Superior temporal gyrus (tissue), 1 donor: ENCODE measurements around the gene RYR3.

ENCODE experiments used
- DNase-seq: peaks from one replicate; pipeline ENCODE4 v3.0.0-alpha.2; 2016; ENCODE audit errors: extremely low spot score

Gene RYR3

DNA sequence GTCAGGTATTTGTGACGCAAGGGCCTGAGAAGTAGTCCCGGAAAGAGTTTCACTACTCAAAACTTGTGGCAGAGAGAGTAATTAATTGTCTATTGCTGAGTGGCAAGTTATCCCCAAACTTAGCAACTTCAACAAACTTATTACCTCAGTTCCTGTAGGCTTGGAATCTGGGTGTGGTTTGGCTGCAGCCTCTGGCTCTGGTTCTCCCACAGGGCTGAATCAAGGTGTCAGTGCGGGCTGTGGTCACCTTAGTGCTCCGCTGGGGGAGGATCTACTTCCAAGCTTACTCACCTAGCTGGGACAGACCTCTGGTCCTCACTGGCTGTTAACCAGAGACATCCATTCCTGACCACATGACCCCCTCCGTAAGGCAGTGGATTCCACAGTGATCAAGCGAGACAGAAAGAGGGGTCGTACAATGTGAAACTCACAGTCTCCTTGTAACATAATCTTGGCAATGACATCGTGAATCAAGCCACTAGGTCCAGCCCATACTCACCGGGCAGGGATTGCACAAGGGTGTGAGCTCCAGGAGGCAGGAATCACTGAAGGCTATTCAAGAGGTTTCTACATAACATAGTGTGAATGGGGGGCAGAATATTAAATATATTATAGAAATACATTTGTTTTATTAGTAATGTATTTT, 138.3 kb downstream of the RYR3 start:
- no peak for DNase-seq

DNA sequence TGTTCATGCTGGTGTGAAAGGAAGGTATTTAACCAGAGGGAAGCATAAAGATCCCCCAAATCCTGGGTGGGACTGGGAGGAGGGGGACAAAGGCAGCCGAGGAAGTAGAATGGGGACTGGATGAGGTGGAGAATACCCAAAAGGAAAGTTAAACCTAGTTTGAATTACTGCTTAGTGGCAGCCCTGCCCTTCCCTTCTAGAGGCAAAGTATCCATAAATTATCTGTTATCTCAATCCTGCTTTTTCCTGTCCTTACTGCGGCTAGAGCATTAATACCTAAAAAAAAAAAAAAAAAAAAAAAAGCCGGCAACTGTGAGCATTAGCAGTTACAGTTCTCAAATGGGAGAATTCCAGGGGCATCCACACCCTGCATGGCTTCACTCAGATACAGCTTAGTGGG, 139.0 kb downstream of the RYR3 start:
- DNase-seq: no peak

GRCh38 chr15:33451385-33451784, 140.6 kb downstream of the RYR3 start:
- no peak for DNase-seq

DNA sequence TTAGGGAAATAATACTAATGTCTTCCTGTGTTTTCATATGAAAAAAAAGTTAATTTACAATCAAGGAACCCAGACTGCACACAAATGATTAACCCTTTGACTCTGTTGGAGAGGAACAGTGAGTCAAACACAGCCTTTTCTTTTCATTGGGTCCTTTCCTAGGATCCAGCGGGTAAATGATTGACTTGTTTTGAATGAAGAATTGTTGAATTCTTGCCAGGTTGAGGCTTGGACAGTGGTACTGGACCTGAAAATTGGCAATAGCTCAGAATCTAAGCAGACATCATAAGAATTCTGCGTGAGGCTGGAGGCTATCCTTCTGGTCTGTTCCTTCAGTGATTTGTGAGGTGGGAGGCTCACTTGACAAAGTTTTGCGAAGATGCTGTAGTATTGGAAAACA, 143.0 kb downstream of the RYR3 start:
- DNase-seq: no peak

GRCh38 chr15:33454346-33454745, 143.6 kb downstream of the RYR3 start:
- no peak for DNase-seq

DNA sequence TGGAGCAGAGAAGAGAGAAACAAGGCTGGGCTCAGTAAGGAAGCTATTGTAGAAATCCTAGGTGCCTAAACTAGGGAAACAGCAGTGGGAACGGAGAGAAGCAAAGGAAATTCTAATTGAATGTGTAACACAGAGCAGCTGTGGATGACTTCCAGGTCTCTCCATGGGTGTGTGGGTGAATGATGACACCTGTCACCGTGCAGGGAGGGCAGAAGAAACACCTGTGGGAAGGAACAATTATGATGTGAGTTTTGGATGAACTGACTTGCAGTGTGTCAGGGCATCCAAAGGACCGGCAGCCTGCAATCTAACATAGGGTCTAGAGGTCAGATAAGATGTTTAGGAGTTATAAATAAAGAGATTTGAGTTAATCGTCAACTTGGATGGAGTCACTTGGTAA, 144.2 kb downstream of the RYR3 start:
- DNase-seq: no peak

DNA sequence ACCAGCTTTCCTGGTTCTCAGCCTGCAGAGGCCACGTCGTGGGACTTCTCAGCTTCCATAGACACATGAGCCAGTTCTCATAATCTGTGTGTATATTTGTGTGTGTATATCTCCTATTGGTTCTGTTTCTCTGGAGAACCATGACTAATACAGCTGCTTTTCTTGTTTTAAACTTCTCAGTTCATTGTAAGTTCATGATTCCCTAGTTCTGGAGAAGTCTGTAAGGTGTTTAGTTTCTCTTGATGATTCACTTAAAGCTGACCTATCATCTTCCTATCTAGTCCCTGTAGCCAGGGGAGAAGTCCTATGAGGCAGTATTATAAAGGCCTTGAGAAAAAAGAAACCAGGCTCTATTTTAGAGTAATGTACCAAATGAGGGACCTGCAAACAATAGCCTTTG, 147.7 kb downstream of the RYR3 start:
- no peak for DNase-seq

- DNase-seq: no peak
These were observed 149.5 kb downstream of the RYR3 start for GRCh38 chr15:33460166-33460805.

- DNase-seq: no peak
These were observed 150.9 kb downstream of the RYR3 start for GRCh38 chr15:33461671-33462070.

- no peak for DNase-seq
These were observed 156.5 kb downstream of the RYR3 start for GRCh38 chr15:33467146-33467815.

- DNase-seq: no peak
These were observed 157.0 kb downstream of the RYR3 start for GRCh38 chr15:33467816-33468163.

- no peak for DNase-seq
These were observed 158.0 kb downstream of the RYR3 start for GRCh38 chr15:33468740-33469139.

DNA sequence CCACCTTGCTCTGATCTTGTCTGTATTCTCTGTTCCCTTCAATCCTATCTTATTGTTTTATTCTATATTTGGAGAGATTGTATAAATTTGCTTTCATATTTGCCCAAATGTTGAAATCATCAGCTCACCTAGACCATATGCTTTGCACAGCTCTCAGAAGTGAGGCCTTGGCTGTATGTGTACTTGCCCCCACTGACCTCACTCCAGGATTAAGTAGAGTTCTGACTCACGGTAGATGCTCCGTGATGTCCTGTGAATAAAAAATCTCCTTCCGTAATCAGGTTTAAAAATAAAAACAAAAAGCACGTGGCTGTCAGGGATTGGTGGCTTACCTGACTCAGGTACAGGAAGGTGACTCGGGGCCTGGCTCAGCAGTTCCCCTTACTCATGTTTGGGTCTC, 162.2 kb downstream of the RYR3 start:
- DNase-seq: no peak

GRCh38 chr15:33473714-33474113, 162.9 kb downstream of the RYR3 start:
- no peak for DNase-seq

GRCh38 chr15:33476076-33476475, 165.3 kb downstream of the RYR3 start:
- DNase-seq: no peak

DNA sequence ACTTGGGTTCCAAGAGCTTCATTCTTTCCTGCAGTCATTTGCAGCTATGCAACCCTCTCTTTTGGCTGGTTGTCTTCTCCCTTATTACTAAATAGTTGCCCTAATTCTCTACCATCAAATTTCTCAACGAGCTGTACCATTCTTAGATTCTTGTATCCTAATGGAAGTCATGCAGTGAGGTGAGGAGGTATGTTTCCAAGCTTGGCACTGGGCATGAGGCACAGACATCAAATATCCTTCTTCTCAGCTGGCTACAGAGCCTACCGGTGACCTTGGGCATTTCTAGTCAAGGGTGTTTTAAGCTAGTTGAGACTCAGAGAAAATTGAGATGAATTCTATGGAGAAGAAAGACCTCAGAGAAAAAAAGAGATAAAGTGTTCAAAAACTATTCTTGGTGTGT, 166.1 kb downstream of the RYR3 start:
- no peak for DNase-seq

DNA sequence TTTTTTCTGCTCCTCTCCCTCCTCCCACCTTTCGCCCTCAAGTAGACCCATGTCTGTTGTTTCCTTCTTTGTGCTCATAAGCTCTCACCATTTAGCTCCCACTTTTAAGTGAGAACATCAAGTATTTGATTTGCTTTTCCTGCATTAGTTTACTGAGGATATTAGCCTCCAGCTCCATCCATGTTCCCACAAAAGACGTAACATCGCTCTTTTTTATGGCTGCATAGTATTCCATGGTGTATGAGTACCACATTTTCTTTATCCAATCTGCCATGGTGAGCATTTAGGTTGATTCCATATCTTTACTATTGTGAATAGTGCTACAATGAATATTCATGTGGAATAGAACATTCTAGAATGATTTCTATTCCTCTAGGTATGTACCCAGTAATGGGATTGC, 178.6 kb downstream of the RYR3 start:
- DNase-seq: no peak

GRCh38 chr15:33490703-33491102, 179.9 kb downstream of the RYR3 start:
- DNase-seq: no peak

DNA sequence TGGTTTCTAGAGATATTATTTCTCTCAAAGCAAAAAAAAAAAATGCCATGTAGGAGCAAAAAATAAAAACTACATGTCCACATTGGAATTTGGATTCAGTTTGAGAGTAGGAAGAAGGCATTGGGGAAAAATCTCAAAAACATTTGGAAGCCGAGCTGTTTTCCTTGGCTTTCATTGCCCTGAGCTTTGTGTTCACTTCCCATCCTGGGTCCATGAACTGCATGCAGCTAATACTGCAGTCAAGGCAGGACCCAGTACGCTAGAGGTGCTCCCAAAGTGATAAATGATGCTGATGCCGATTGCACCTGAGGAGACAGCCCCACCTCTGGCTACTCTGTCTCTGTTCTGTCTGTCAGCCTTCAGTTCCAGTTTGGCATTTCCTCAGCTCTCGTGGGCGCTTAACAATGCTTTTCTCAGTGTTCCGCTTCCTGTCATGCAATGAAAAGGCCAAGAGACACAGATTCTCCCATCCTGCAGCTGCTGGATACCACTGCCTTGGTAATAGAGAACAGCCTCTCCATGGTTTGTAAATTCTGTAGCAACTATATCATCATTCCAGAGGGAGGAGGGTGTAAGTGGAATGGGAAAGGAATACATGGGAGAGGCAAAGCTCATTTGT, 181.8 kb downstream of the RYR3 start:
- no peak for DNase-seq

DNA sequence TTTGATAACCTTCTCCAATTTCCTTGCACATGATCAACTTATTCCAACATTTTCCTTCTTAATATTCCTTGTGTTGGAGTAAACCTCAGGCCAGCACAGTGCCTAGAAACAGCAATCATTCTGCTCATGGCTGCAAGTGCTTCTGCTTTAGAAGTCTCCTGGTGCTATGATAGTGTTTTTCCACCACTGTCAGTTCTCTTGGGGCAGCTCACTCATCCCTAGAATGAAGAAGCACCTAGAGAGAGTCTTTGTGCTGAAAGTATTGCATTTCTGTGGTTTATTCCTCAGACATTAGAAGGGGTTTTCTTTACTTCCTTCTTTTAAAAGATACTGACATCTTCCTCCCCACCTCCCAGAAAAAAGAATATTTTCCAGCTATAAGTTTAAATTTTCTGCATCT, 183.5 kb downstream of the RYR3 start:
- DNase-seq: no peak

DNA sequence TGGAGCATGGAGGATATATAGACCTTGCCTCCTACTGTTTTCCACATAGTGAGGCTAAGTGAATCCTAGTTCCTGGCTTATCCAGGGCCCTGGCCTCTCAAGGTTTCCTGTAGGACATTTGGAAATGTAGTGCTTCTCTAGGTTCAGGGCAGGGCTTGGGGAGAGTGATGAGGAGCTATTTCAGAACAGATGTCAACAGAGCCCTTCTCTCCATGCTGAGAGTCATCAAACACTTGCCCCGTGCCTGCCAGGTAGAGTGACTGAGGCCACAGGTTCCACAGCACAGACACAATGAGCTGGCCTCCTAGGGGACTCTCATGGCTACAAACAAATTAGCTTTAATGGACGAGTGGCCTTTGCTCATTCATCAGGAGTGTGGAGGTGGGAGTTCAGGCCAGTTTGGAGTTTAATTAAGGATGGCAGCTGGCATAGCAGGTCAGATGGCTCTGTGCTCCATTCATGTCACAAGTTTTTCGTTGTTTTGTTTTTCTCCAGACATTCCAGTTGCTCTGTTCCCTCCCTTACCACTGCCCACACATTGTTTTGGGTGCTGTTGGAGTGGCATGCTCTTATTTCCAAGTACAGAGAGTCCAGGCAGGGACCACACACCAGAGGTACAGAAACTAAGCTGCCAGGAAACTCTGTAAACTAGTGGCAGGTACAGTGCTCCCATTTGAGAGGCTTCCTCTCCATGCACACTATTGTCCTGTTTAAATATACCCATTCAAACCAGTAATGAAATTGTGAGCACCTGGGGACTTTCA, 189.8 kb downstream of the RYR3 start:
- DNase-seq: no peak

GRCh38 chr15:33503681-33504080, 192.9 kb downstream of the RYR3 start:
- DNase-seq: no peak
